BE2C (cell line): ENCODE results near the gene TBC1D10B.

Experiments used
- DNase-seq: peaks from one replicate; pipeline ENCODE4 v3.0.0-alpha.2; 2020
- H3K27me3 ChIP-seq: fragments of 250-450 bp; sonication (Bioruptor Pico); 2 replicates; pipeline ENCODE4 v1.5.1; 2020; ENCODE audit warnings: mild to moderate bottlenecking
- H3K36me3 ChIP-seq: fragments of 250-450 bp; sonication (Bioruptor Pico); 2 replicates; pipeline ENCODE4 v1.5.1; 2020; ENCODE audit warnings: mild to moderate bottlenecking
- H3K4me1 ChIP-seq: fragments of 250-450 bp; sonication (Bioruptor Pico); 2 replicates; pipeline ENCODE4 v1.5.1; 2020
- H3K4me3 ChIP-seq: 2 replicates; pipeline ENCODE4 v1.5.1; 2011; ENCODE audit warnings: low read depth, low read length
- H3K9me3 ChIP-seq: fragments of 250-450 bp; sonication (Bioruptor Pico); 2 replicates; pipeline ENCODE4 v1.5.1; 2020
- TF ChIP-seq, protein P1 (sequence below): IDR thresholded peaks from 2 replicates; pipeline ENCODE4 v1.5.1; 2012; ENCODE audit warnings: mild to moderate bottlenecking, low read depth, low read length

The TBC1D10B gene

GRCh38 chr16:30414159-30414558 is 43.9 kb upstream of the TBC1D10B start:
- Histone ChIP-seq H3K36me3 (peaks cover 10% of the 10 kb centered on the region), H3K9me3 (no peaks in the 10 kb centered on the region), H3K4me3 (no peak overlapping the region), H3K4me1 (peaks cover 7% of the 10 kb centered on the region; the same call in 1 of the 2 replicates), H3K27me3 (no peaks in the 10 kb centered on the region)
- no peak for DNase-seq
- TF ChIP-seq, protein P1, sequence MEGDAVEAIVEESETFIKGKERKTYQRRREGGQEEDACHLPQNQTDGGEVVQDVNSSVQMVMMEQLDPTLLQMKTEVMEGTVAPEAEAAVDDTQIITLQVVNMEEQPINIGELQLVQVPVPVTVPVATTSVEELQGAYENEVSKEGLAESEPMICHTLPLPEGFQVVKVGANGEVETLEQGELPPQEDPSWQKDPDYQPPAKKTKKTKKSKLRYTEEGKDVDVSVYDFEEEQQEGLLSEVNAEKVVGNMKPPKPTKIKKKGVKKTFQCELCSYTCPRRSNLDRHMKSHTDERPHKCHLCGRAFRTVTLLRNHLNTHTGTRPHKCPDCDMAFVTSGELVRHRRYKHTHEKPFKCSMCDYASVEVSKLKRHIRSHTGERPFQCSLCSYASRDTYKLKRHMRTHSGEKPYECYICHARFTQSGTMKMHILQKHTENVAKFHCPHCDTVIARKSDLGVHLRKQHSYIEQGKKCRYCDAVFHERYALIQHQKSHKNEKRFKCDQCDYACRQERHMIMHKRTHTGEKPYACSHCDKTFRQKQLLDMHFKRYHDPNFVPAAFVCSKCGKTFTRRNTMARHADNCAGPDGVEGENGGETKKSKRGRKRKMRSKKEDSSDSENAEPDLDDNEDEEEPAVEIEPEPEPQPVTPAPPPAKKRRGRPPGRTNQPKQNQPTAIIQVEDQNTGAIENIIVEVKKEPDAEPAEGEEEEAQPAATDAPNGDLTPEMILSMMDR: no peak

DNA sequence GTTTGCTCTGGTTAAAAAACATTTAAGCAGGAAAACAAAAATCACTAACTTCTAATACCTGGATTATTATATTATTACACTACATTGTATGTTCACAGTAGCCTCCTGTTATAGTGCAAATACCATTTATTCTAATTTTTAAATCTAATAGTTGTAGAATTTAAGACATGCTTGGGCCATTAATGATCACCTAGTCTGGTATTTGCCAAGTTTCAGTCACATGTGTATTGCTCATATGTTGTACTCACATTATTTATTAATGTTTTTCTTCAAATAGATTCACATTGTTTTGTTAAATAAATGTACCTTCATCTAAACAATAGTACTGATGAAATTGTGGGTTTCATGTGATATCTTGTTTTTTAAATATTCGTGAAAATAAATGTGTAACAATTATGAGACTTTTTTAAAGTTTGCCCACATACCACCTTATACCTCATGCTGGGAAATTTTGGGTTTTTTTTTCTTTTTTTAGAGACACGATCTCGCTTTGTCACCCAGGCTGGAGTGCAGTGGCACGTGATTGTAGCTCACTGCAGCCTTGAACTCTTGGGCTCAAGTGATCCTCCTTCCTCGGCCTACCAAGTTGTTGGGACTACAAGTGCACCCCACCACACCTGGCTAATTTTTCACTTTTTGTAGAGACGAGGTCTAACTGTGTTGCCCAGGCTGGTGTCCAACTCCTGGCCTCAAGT is 43.0 kb upstream of the TBC1D10B start:
- Histone ChIP-seq H3K27me3 (no peaks in the 10 kb centered on the region), H3K9me3 (no peaks in the 10 kb centered on the region), H3K4me3 (no peak overlapping the region), H3K36me3 (peaks cover 10% of the 10 kb centered on the region), H3K4me1 (peaks cover 9% of the 10 kb centered on the region; the same call in 1 of the 2 replicates)
- DNase-seq: no peak
- TF ChIP-seq, protein P1: no peak

GRCh38 chr16:30409125-30410060 is 39.1 kb upstream of the TBC1D10B start:
- TF ChIP-seq, protein P1: peak; percentile 97
- Histone ChIP-seq H3K4me1 (peaks cover 6% of the 10 kb centered on the region; the same call in 1 of the 2 replicates), H3K27me3 (no peaks in the 10 kb centered on the region), H3K4me3 (no peak overlapping the region), H3K9me3 (no peaks in the 10 kb centered on the region), H3K36me3 (peaks cover 10% of the 10 kb centered on the region)
- peak; percentile 96 for DNase-seq

GRCh38 chr16:30407804-30408534 is 37.7 kb upstream of the TBC1D10B start:
- peak overlapping the region; percentile 77 for H3K4me3 ChIP-seq
- TF ChIP-seq, protein P1: no peak
- DNase-seq: no peak
- H3K9me3 ChIP-seq: no peaks in the 10 kb centered on the region
- peaks cover 6% of the 10 kb centered on the region; the same call in 1 of the 2 replicates for H3K4me1 ChIP-seq
- H3K27me3 ChIP-seq: no peaks in the 10 kb centered on the region
- peaks cover 10% of the 10 kb centered on the region for H3K36me3 ChIP-seq

- Histone ChIP-seq H3K36me3 (peaks cover 10% of the 10 kb centered on the region), H3K4me1 (peaks cover 6% of the 10 kb centered on the region; the same call in 1 of the 2 replicates), H3K4me3 (peak within 1 kb of the TSS; percentile 77), H3K27me3 (no peaks in the 10 kb centered on the region), H3K9me3 (no peaks in the 10 kb centered on the region)
- DNase-seq: peak; percentile 98
- TF ChIP-seq, protein P1: no peak
Measured at GRCh38 chr16:30407102-30407803, 37.0 kb upstream of the TBC1D10B start, which contains the start of gene ZNF771. Gene ZNF771, plus strand, starts transcription at chr16:30407606. Its CDS starts 448 bp downstream, at chr16:30408054.
